H9 (cell line): ENCODE measurements around the gene PRR14. TPM values are rescaled to one million over a fixed set of nuclear protein-coding genes. Genes with fewer than 3 reads are reported as not detected.

Source experiments
- DNase-seq: peaks from one replicate; pipeline ENCODE4 v3.0.0-alpha.2; 2017
- H2AFZ ChIP-seq: one replicate; pipeline ENCODE4 v1.6.1; 2013; ENCODE audit warnings: mild to moderate bottlenecking, low read length, control low read depth, moderate library complexity
- H2AK5ac ChIP-seq: 2 replicates; pipeline ENCODE4 v1.6.1; 2013; ENCODE audit warnings: low read length, control low read depth, mixed read lengths; ENCODE audit not compliant: insufficient read length
- H2BK120ac ChIP-seq: one replicate; pipeline ENCODE4 v1.6.1; 2013; ENCODE audit warnings: low read depth, mild to moderate bottlenecking, low read length, control low read depth, inconsistent platforms; ENCODE audit not compliant: poor library complexity, severe bottlenecking
- H2BK12ac ChIP-seq: 2 replicates; pipeline ENCODE4 v1.6.1; 2013; ENCODE audit warnings: low read length, control low read depth, mixed read lengths, low read depth; ENCODE audit not compliant: insufficient read length
- H2BK15ac ChIP-seq: 2 replicates; pipeline ENCODE4 v1.6.1; 2013; ENCODE audit warnings: low read depth, low read length, control low read depth
- H2BK20ac ChIP-seq: one replicate; pipeline ENCODE4 v1.6.1; 2013; ENCODE audit warnings: low read depth, mild to moderate bottlenecking, low read length, control low read depth, inconsistent platforms; ENCODE audit not compliant: poor library complexity, severe bottlenecking
- H2BK5ac ChIP-seq: 2 replicates; pipeline ENCODE4 v1.6.1; 2013; ENCODE audit warnings: low read length, control low read depth, mixed read lengths; ENCODE audit not compliant: insufficient read length
- H3K14ac ChIP-seq: 2 replicates; pipeline ENCODE4 v1.6.1; 2013; ENCODE audit warnings: low read length, control low read depth; ENCODE audit not compliant: insufficient read depth
- H3K18ac ChIP-seq: 2 replicates; pipeline ENCODE4 v1.6.1; 2013; ENCODE audit warnings: low read depth, mild to moderate bottlenecking, mixed read lengths, low read length, control low read depth; ENCODE audit not compliant: insufficient read length
- H3K23ac ChIP-seq: 2 replicates; pipeline ENCODE4 v1.6.1; 2013; ENCODE audit warnings: low read length, control low read depth, mixed read lengths, low read depth; ENCODE audit not compliant: insufficient read length
- H3K23me2 ChIP-seq: 2 replicates; pipeline ENCODE4 v1.6.1; 2013; ENCODE audit warnings: low read depth, mild to moderate bottlenecking, mixed read lengths, low read length, control low read depth; ENCODE audit not compliant: insufficient read length, poor library complexity, severe bottlenecking
- H3K27ac ChIP-seq: 2 replicates; pipeline ENCODE4 v1.5.1; 2013; ENCODE audit warnings: low read length, control low read depth, mixed read lengths, low read depth; ENCODE audit not compliant: insufficient read length
- H3K27me3 ChIP-seq: 2 replicates; pipeline ENCODE4 v1.6.1; 2013; ENCODE audit warnings: low read length, control low read depth, inconsistent platforms; ENCODE audit not compliant: insufficient read depth
- H3K4ac ChIP-seq: 2 replicates; pipeline ENCODE4 v1.6.1; 2013; ENCODE audit warnings: low read depth, mild to moderate bottlenecking, control low read depth, inconsistent platforms, low read length, moderate library complexity
- H3K4me1 ChIP-seq: 2 replicates; pipeline ENCODE4 v1.6.1; 2013; ENCODE audit warnings: low read length, control low read depth, inconsistent platforms; ENCODE audit not compliant: insufficient read depth
- H3K4me2 ChIP-seq: 2 replicates; pipeline ENCODE4 v1.6.1; 2013; ENCODE audit warnings: low read length, control low read depth, mixed read lengths; ENCODE audit not compliant: insufficient read length, insufficient read depth
- H3K56ac ChIP-seq: 2 replicates; pipeline ENCODE4 v1.6.1; 2013; ENCODE audit warnings: low read depth, mild to moderate bottlenecking, mixed read lengths, low read length, control low read depth; ENCODE audit not compliant: insufficient read length
- H3K79me1 ChIP-seq: 2 replicates; pipeline ENCODE4 v1.6.1; 2013; ENCODE audit warnings: low read depth, mild to moderate bottlenecking, moderate library complexity, low read length, control low read depth, inconsistent platforms; ENCODE audit not compliant: insufficient read depth, poor library complexity, severe bottlenecking
- H3K79me2 ChIP-seq: 2 replicates; pipeline ENCODE4 v1.6.1; 2013; ENCODE audit warnings: low read length, control low read depth, inconsistent platforms; ENCODE audit not compliant: insufficient read depth
- H3K9ac ChIP-seq: 2 replicates; pipeline ENCODE4 v1.6.1; 2013; ENCODE audit warnings: low read length, control low read depth, mixed read lengths; ENCODE audit not compliant: insufficient read length; ENCODE audit errors: extremely low read depth
- H3K9me3 ChIP-seq: one replicate; pipeline ENCODE4 v1.6.1; 2013; ENCODE audit warnings: low read depth, low read length, inconsistent platforms; ENCODE audit not compliant: control insufficient read depth
- H3T11ph ChIP-seq: one replicate; pipeline ENCODE4 v1.6.1; 2013; ENCODE audit warnings: mild to moderate bottlenecking, low read length, control low read depth, inconsistent platforms
- H4K20me1 ChIP-seq: one replicate; pipeline ENCODE4 v1.6.1; 2013; ENCODE audit not compliant: control insufficient read depth, insufficient read length, insufficient read depth
- H4K5ac ChIP-seq: 2 replicates; pipeline ENCODE4 v1.6.1; 2013; ENCODE audit warnings: low read depth, mild to moderate bottlenecking, mixed read lengths, low read length, control low read depth; ENCODE audit not compliant: insufficient read length
- H4K8ac ChIP-seq: replicated peaks from 2 replicates; pipeline ENCODE4 v1.6.1; 2013; ENCODE audit warnings: low read length, control low read depth, mixed read lengths, low read depth; ENCODE audit not compliant: insufficient read length
- H4K91ac ChIP-seq: 2 replicates; pipeline ENCODE4 v1.6.1; 2013; ENCODE audit warnings: low read depth, mild to moderate bottlenecking, moderate library complexity, mixed read lengths, low read length, control low read depth; ENCODE audit not compliant: insufficient read length
- H3K27ac Mint-ChIP-seq, 3 experiments: 2 replicates in 2 of 3; 3 replicates in 1 of 3; pipeline ENCODE4 v1.8.0; 2020 to 2021; ENCODE audit warnings: mixed read lengths in 3 of 3, mild to moderate bottlenecking in 1 of 3, moderate library complexity in 1 of 3
- H3K27me3 Mint-ChIP-seq: 2 replicates; pipeline ENCODE4 v1.8.0; 2021; ENCODE audit warnings: low read depth, mild to moderate bottlenecking, moderate library complexity, mixed read lengths
- H3K36me3 Mint-ChIP-seq, 3 experiments: 2 replicates in 2 of 3; 3 replicates in 1 of 3; pipeline ENCODE4 v1.8.0; 2020 to 2021; ENCODE audit warnings: low read depth in 3 of 3, mixed read lengths in 3 of 3; ENCODE audit not compliant: insufficient read depth in 1 of 3
- H3K4me1 Mint-ChIP-seq, 2 experiments: 2 replicates each; pipeline ENCODE4 v1.8.0; 2020; ENCODE audit warnings: mixed read lengths in 2 of 2
- H3K4me3 Mint-ChIP-seq, 2 experiments: 2 replicates in 1 of 2; 3 replicates in 1 of 2; pipeline ENCODE4 v1.8.0; 2020 to 2021; ENCODE audit warnings: mild to moderate bottlenecking in 2 of 2, mixed read lengths in 2 of 2, moderate library complexity in 1 of 2
- H3K9me3 Mint-ChIP-seq, 2 experiments: 2 replicates in 1 of 2; 3 replicates in 1 of 2; pipeline ENCODE4 v1.8.0; 2020; ENCODE audit warnings: mild to moderate bottlenecking in 2 of 2, mixed read lengths in 2 of 2, moderate library complexity in 1 of 2
- WGBS: extraction: QIAGEN DNeasy Blood & Tissue Kit; methylation state at CpG from one replicate; pipeline ENCODE4 v1.1.7; 2013; ENCODE audit warnings: missing lambda C conversion rate, low lambda C conversion rate, mixed read lengths; ENCODE audit not compliant: insufficient read length; ENCODE audit errors: extremely low coverage; 5-methylcytosine and 5-hydroxymethylcytosine counted together
- total RNA-seq: library from RNA; stranded (reverse); gene quantifications from 2 replicates; pipeline ENCODE4 v1.2.1, GENCODE V29; 2021
- TF ChIP-seq, protein P1 (sequence below): fragments of 200-600 bp; sonication (generic); conservative IDR thresholded peaks from 3 replicates; pipeline ENCODE4 v1.8.0; 2021; ENCODE audit warnings: antibody characterized with exemption, mild to moderate bottlenecking

Gene PRR14
- total RNA-seq, 1 experiment from 2014 or later: 11.6 TPM

DNA sequence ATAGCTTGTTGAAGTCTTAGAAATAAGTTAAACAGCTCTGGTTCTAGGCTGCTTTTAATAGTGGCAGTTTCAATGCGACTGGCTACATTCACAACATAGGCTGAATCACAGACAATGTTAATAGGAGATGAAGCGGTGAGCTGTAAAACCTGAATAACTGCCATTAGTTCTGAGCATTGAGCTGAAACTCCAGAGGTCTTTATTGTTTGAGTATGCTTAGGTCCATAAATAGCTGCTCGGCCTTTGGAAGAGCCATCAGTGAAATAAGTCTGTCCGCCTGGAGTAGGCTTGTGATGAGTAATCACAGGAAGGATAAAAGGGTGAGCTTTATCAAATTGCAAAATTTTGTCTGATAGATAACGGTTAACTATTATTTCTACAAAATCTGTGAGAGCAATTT is 31.1 kb upstream of the PRR14 start:
- peaks cover 13 to 15% of the 10 kb centered on the region in 2 experiments for H3K4me1 Mint-ChIP-seq
- no peak overlapping the region for H4K5ac ChIP-seq
- H3K27ac ChIP-seq: no peak overlapping the region
- no CpG with 5 or more reads among the region's 5 CpGs for WGBS
- H3K4me2 ChIP-seq: no peak overlapping the region
- H3K4me1 ChIP-seq: no peaks in the 10 kb centered on the region
- no peak overlapping the region for H3K56ac ChIP-seq
- no peak overlapping the region for H2BK15ac ChIP-seq
- H3K4me3 Mint-ChIP-seq: no peak overlapping the region
- H3K14ac ChIP-seq: no peak overlapping the region
- H2AK5ac ChIP-seq: no peak overlapping the region
- no peaks in the 10 kb centered on the region; a peak in 1 of 5 replicates for H3K9me3 Mint-ChIP-seq
- H4K8ac ChIP-seq: no peak overlapping the region
- no peak overlapping the region for H2BK5ac ChIP-seq
- no peak overlapping the region for H2BK20ac ChIP-seq
- H3K9me3 ChIP-seq: no peaks in the 10 kb centered on the region
- no peaks in the 10 kb centered on the region for H3K79me1 ChIP-seq
- DNase-seq: no peak
- H3K9ac ChIP-seq: no peak overlapping the region
- H4K20me1 ChIP-seq: no peaks in the 10 kb centered on the region
- peaks cover 22% of the 10 kb centered on the region for H3K27me3 Mint-ChIP-seq
- H2BK12ac ChIP-seq: no peak overlapping the region
- no peak overlapping the region for H4K91ac ChIP-seq
- no peak overlapping the region for H3T11ph ChIP-seq
- H3K27ac Mint-ChIP-seq: no peak overlapping the region
- no peak overlapping the region for H2BK120ac ChIP-seq
- H3K23me2 ChIP-seq: peaks cover 3% of the 10 kb centered on the region
- H3K27me3 ChIP-seq: no peaks in the 10 kb centered on the region
- no peak overlapping the region for H3K4ac ChIP-seq
- no peak overlapping the region for H3K23ac ChIP-seq
- H3K79me2 ChIP-seq: no peaks in the 10 kb centered on the region
- TF ChIP-seq, protein P1, sequence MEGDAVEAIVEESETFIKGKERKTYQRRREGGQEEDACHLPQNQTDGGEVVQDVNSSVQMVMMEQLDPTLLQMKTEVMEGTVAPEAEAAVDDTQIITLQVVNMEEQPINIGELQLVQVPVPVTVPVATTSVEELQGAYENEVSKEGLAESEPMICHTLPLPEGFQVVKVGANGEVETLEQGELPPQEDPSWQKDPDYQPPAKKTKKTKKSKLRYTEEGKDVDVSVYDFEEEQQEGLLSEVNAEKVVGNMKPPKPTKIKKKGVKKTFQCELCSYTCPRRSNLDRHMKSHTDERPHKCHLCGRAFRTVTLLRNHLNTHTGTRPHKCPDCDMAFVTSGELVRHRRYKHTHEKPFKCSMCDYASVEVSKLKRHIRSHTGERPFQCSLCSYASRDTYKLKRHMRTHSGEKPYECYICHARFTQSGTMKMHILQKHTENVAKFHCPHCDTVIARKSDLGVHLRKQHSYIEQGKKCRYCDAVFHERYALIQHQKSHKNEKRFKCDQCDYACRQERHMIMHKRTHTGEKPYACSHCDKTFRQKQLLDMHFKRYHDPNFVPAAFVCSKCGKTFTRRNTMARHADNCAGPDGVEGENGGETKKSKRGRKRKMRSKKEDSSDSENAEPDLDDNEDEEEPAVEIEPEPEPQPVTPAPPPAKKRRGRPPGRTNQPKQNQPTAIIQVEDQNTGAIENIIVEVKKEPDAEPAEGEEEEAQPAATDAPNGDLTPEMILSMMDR: no peak
- no peaks in the 10 kb centered on the region for H3K36me3 Mint-ChIP-seq
- H2AFZ ChIP-seq: no peak overlapping the region
- H3K18ac ChIP-seq: no peak overlapping the region
